ENCODE results near the gene ZNF282. TPM values are rescaled to one million over a fixed set of nuclear protein-coding genes. Genes with fewer than 3 reads are reported as not detected.

Gene ZNF282
- 10 to 100 TPM; 21.6 to 22.0 TPM for total RNA-seq

GRCh38 chr7:149195180-149196150, at the start of gene ZNF282:
TSS of gene ZNF282 (plus strand) at chr7:149195546. CDS start at chr7:149195590, 44 bp downstream.
- Mint-ChIP-seq H3K27me3 (ENCODE audit: low read depth) (no peaks in the 10 kb centered on the region), H3K9me3 (no peaks in the 10 kb centered on the region), H3K27ac (peak within 1 kb of the TSS; percentile 78), H3K4me3 (peak within 1 kb of the TSS; percentile 85), H3K4me1 (ENCODE audit: low read depth) (peaks cover 30% of the 10 kb centered on the region), H3K36me3 (ENCODE audit: low read depth) (peaks cover 25% of the 10 kb centered on the region)
- intact Hi-C loops (cut with micrococcal nuclease), result loop anchor here (1.0 to 5.0 kb wide), 10 partner anchors 44 to 429 kb away; partner anchors contain the start of genes PDIA4, ZNF212, ZNF398 and ZNF425
- peak; percentile 85 for DNase-seq
- CTCF ChIA-PET, result interaction anchor here (0.6 to 3.0 kb wide), 20 partner anchors 10 to 301 kb away, joined by 3 to 8 read pairs (median 4); partner anchors contain the start of genes ZNF398, ZNF425, ZNF777 and ZNF783

GRCh38 chr7:149147072-149147751, 48.1 kb upstream of the ZNF282 start, which contains the start of gene ZNF398:
TSS of gene ZNF398 (plus strand) at chr7:149147453. CDS start at chr7:149147743, 290 bp downstream.
- CTCF ChIA-PET, result interaction anchor here (0.6 to 2.8 kb wide), 18 partner anchors 11 to 1871 kb away, joined by 3 to 13 read pairs (median 4); partner anchors contain the start of genes ZNF282 and ZNF425
- H3K27me3 Mint-ChIP-seq (ENCODE audit: low read depth), result no peaks in the 10 kb centered on the region
- intact Hi-C loops (cut with micrococcal nuclease), result loop anchor here (1.0 to 2.0 kb wide), 8 partner anchors 21 to 477 kb away; partner anchors contain the start of genes PDIA4, ZNF282, ZNF425 and ZNF746
- H3K4me3 Mint-ChIP-seq, result peak within 1 kb of the TSS; percentile 87
- H3K4me1 Mint-ChIP-seq (ENCODE audit: low read depth), result peaks cover 33% of the 10 kb centered on the region
- no peaks in the 10 kb centered on the region for H3K36me3 Mint-ChIP-seq (ENCODE audit: low read depth)
- DNase-seq, result peak; percentile 73
- H3K27ac Mint-ChIP-seq, result peak within 1 kb of the TSS; percentile 91
- H3K9me3 Mint-ChIP-seq, result no peaks in the 10 kb centered on the region

DNA sequence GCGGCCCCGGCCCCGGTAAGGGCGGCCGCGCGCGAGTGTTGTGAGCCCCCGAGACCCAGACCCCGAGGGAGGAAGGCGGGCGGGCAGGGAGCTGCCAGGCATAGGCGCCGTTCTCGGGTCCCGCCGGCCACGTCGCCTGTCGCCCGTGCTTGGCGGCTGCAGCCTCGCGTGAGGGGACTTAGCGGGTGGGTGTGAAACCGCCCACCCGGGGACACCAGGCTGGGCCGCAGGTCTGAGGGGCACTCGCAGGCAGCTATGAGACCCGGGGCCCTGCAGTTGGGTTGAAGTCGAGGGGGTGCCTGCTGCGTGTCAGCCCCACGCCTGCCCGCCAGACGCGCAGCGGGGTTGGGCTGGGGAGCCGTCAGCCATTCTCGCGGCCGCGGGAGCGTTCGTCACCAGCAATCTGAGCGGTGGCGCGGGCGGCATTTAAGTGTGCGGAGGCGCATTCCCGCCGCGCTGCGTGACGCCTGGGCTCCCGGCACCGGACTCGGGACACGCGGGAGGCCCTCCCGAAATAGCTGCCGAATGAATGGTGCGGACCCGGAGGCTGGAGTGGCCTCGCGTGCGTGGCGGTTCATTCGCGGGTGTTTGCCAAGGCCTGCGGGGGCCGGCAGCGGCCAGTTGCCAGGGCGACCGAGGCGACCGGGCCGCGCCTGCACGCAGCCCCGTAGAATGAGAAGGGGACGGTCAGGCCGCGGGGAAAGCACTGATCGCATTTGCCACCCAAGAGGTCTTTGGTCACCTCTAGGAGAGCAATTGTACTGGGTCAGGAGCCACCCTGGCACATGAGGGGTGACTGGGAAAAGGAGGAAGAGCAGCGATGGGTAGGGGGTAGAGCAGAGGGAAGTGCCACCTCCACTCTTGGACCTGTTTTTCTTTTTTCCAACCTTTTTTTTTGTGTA, 47.3 kb upstream of the ZNF282 start:
- H3K4me3 Mint-ChIP-seq, result peak overlapping the region; percentile 87
- H3K4me1 Mint-ChIP-seq (ENCODE audit: low read depth), result peaks cover 36% of the 10 kb centered on the region
- H3K9me3 Mint-ChIP-seq, result no peaks in the 10 kb centered on the region
- H3K27me3 Mint-ChIP-seq (ENCODE audit: low read depth), result no peaks in the 10 kb centered on the region
- peak; percentile 66 for DNase-seq
- H3K36me3 Mint-ChIP-seq (ENCODE audit: low read depth), result no peaks in the 10 kb centered on the region
- CTCF ChIA-PET, result interaction anchor here (0.7 to 2.8 kb wide), 15 partner anchors 12 to 1870 kb away, joined by 3 to 13 read pairs (median 4); partner anchors contain the start of gene ZNF425
- intact Hi-C loops (cut with micrococcal nuclease), result loop anchor here (1.0 to 2.0 kb wide), 8 partner anchors 22 to 476 kb away; partner anchors contain the start of genes PDIA4, ZNF282, ZNF425 and ZNF746
- H3K27ac Mint-ChIP-seq, result peak overlapping the region; percentile 53

GRCh38 chr7:149150981-149151380, 44.4 kb upstream of the ZNF282 start:
- CTCF ChIA-PET, result interaction anchor here (0.6 to 1.1 kb wide), 2 partner anchors 57 to 516 kb away, joined by 3 read pairs; no protein-coding TSS in a partner anchor

GRCh38 chr7:149153346-149153745, 42.0 kb upstream of the ZNF282 start:
- Mint-ChIP-seq H3K4me3 (no peak overlapping the region), H3K27me3 (ENCODE audit: low read depth) (no peaks in the 10 kb centered on the region), H3K4me1 (ENCODE audit: low read depth) (peaks cover 28% of the 10 kb centered on the region), H3K9me3 (no peaks in the 10 kb centered on the region), H3K36me3 (ENCODE audit: low read depth) (peaks cover 26% of the 10 kb centered on the region), H3K27ac (no peak overlapping the region)
- DNase-seq, result no peak
- intact Hi-C loops (cut with micrococcal nuclease), result no loop called here
- CTCF ChIA-PET, result no interaction called here

More at GRCh38 chr7:149150981-149151380, 44.4 kb upstream of the ZNF282 start:
- H3K27ac Mint-ChIP-seq, result no peak overlapping the region
- H3K27me3 Mint-ChIP-seq (ENCODE audit: low read depth), result no peaks in the 10 kb centered on the region
- H3K9me3 Mint-ChIP-seq, result no peaks in the 10 kb centered on the region
- H3K36me3 Mint-ChIP-seq (ENCODE audit: low read depth), result peaks cover 15% of the 10 kb centered on the region
- no peak overlapping the region for H3K4me3 Mint-ChIP-seq
- intact Hi-C loops (cut with micrococcal nuclease), result no loop called here
- H3K4me1 Mint-ChIP-seq (ENCODE audit: low read depth), result peaks cover 26% of the 10 kb centered on the region
- no peak for DNase-seq

DNA sequence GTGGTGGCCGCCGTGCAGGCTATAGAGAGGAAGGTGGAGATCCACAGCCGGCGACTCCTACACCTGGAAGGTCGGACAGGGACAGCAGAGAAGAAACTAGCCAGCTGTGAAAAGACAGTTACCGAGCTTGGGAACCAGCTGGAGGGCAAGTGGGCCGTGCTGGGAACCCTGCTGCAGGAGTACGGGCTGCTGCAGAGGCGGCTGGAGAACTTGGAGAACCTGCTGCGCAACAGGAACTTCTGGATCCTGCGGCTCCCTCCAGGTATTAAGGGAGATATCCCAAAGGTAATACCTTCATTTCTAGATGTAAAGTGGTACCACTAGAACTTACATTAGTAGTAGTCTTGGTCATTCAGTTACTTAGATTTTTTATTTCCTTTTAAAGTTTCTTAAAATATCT, 41.3 kb upstream of the ZNF282 start:
- CTCF ChIA-PET, result no interaction called here
- Mint-ChIP-seq H3K36me3 (ENCODE audit: low read depth) (peaks cover 26% of the 10 kb centered on the region), H3K27ac (no peak overlapping the region), H3K4me1 (ENCODE audit: low read depth) (peaks cover 22% of the 10 kb centered on the region), H3K27me3 (ENCODE audit: low read depth) (no peaks in the 10 kb centered on the region), H3K4me3 (no peak overlapping the region), H3K9me3 (no peaks in the 10 kb centered on the region)
- no peak for DNase-seq
- intact Hi-C loops (cut with micrococcal nuclease), result no loop called here

GRCh38 chr7:149156898-149157297, 38.4 kb upstream of the ZNF282 start:
- intact Hi-C loops (cut with micrococcal nuclease), result no loop called here
- peaks cover 32% of the 10 kb centered on the region for H3K36me3 Mint-ChIP-seq (ENCODE audit: low read depth)

GRCh38 chr7:149161241-149161848, 34.0 kb upstream of the ZNF282 start:
- Mint-ChIP-seq H3K4me1 (ENCODE audit: low read depth) (peaks cover 30% of the 10 kb centered on the region), H3K27ac (peak overlapping the region; percentile 78), H3K27me3 (ENCODE audit: low read depth) (no peaks in the 10 kb centered on the region), H3K4me3 (no peak overlapping the region), H3K36me3 (ENCODE audit: low read depth) (peaks cover 20% of the 10 kb centered on the region), H3K9me3 (no peaks in the 10 kb centered on the region)
- intact Hi-C loops (cut with micrococcal nuclease), result no loop called here
- CTCF ChIA-PET, result interaction anchor here (0.9 to 1.4 kb wide), 2 partner anchors 35 to 80 kb away, joined by 3 read pairs; no protein-coding TSS in a partner anchor
- peak; percentile 31 for DNase-seq

More at GRCh38 chr7:149156898-149157297, 38.4 kb upstream of the ZNF282 start:
- no peak for DNase-seq
- no peaks in the 10 kb centered on the region for H3K9me3 Mint-ChIP-seq
- CTCF ChIA-PET, result interaction anchor here (0.6 kb wide), 2 partner anchors 38 to 490 kb away, joined by 3 to 5 read pairs; no protein-coding TSS in a partner anchor
- H3K4me3 Mint-ChIP-seq, result no peak overlapping the region
- H3K27ac Mint-ChIP-seq, result no peak overlapping the region
- no peaks in the 10 kb centered on the region for H3K27me3 Mint-ChIP-seq (ENCODE audit: low read depth)
- H3K4me1 Mint-ChIP-seq (ENCODE audit: low read depth), result peaks cover 31% of the 10 kb centered on the region

DNA sequence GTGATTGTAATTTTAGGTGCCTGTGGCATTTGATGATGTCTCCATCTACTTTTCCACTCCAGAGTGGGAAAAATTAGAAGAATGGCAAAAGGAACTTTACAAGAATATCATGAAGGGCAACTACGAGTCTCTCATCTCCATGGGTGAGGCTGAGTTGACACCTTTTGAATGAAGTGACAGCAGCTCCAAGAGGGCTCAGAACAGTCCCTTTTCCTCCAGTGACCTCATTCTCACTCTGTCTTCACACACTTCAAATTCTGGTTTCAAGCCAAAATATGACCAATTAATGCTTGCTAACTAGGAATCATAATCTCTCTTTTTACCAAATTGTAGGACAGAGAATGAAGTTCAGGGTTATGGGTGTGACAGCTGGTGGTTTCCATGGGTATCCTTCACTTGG, 29.2 kb upstream of the ZNF282 start:
- peaks cover 16% of the 10 kb centered on the region for H3K36me3 Mint-ChIP-seq (ENCODE audit: low read depth)
- CTCF ChIA-PET, result interaction anchor here (0.6 to 1.1 kb wide), 2 partner anchors 11 to 24 kb away, joined by 4 to 5 read pairs; no protein-coding TSS in a partner anchor
- no peak overlapping the region for H3K27ac Mint-ChIP-seq

DNA sequence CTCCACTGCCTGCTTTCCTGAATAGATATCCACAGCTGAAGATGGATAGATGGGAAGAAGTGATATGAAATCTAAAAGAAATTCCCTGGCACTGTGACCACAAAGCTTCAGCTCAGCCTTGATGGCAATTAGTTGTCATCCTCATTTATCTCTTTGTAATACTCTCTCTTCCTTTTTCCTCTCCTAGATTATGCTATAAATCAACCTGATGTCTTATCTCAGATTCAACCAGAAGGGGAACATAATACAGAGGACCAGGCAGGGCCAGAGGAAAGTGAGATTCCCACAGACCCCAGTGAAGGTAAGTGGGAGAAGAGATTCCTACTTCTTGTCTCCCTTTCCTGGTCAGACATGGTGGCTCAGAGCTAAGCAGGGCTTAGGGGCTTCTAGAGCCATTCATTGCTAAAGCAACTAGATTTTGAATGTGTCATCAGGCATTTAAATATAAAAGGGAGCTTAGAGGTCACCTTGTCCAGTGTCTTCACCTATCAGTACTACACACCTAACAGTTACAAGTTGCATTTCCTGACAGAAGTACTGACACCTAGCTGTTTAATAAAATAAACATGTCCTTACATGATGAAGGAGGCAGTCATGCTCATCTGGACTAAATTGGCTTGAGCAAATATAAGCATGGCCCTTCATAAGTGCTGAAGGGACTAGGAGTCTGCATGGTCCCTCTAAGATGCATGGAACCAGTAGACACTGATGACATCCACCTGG, 28.6 kb upstream of the ZNF282 start:
- Mint-ChIP-seq H3K4me1 (ENCODE audit: low read depth) (peaks cover 4% of the 10 kb centered on the region), H3K4me3 (no peak overlapping the region), H3K27me3 (ENCODE audit: low read depth) (no peaks in the 10 kb centered on the region), H3K9me3 (no peaks in the 10 kb centered on the region), H3K27ac (no peak overlapping the region), H3K36me3 (ENCODE audit: low read depth) (peaks cover 12% of the 10 kb centered on the region)
- intact Hi-C loops (cut with micrococcal nuclease), result no loop called here
- DNase-seq, result no peak
- CTCF ChIA-PET, result interaction anchor here (1.1 kb wide), 1 partner anchor 10 kb away, joined by 4 read pairs; no protein-coding TSS in a partner anchor

More for the DNA sequence above, 29.2 kb upstream of the ZNF282 start:
- intact Hi-C loops (cut with micrococcal nuclease), result no loop called here
- H3K9me3 Mint-ChIP-seq, result no peaks in the 10 kb centered on the region
- no peak for DNase-seq
- H3K4me3 Mint-ChIP-seq, result no peak overlapping the region
- H3K4me1 Mint-ChIP-seq (ENCODE audit: low read depth), result peaks cover 8% of the 10 kb centered on the region
- H3K27me3 Mint-ChIP-seq (ENCODE audit: low read depth), result no peaks in the 10 kb centered on the region
